Measurements from ENCODE around the gene DNAJB6.

GRCh38 chr7:157358753-157359096 is 21.9 kb downstream of the DNAJB6 start:
- TF ChIP-seq POLR2A (IDR thresholded peaks at IDR 0.05) (no peak), POLR2AphosphoS5 (IDR thresholded peaks at IDR 0.05) (no peak)
- TF ChIP-seq, protein P1, sequence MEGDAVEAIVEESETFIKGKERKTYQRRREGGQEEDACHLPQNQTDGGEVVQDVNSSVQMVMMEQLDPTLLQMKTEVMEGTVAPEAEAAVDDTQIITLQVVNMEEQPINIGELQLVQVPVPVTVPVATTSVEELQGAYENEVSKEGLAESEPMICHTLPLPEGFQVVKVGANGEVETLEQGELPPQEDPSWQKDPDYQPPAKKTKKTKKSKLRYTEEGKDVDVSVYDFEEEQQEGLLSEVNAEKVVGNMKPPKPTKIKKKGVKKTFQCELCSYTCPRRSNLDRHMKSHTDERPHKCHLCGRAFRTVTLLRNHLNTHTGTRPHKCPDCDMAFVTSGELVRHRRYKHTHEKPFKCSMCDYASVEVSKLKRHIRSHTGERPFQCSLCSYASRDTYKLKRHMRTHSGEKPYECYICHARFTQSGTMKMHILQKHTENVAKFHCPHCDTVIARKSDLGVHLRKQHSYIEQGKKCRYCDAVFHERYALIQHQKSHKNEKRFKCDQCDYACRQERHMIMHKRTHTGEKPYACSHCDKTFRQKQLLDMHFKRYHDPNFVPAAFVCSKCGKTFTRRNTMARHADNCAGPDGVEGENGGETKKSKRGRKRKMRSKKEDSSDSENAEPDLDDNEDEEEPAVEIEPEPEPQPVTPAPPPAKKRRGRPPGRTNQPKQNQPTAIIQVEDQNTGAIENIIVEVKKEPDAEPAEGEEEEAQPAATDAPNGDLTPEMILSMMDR (IDR thresholded peaks at IDR 0.05): no peak
